Heart left ventricle (tissue), 13 donors: ENCODE results near the gene NKX2-3.

Source experiments
- POLR2A ChIP-seq, 2 donors: fragments of 450-650 bp; IDR thresholded peaks; one replicate each; pipeline ENCODE4 v1.6.1; 2017; ENCODE audit warnings: antibody characterized with exemption in 2 of 2, mild to moderate bottlenecking in 2 of 2, moderate library complexity in 2 of 2
- TF ChIP-seq, protein P1 (sequence below), 12 donors: fragments of 200-600 bp; sonication (generic) in 4 of 12; IDR thresholded peaks; one replicate each; pipeline versions ENCODE4 v1.5.0 to v1.8.0; 2018 to 2022; ENCODE audit warnings: antibody characterized with exemption in 12 of 12, mild to moderate bottlenecking in 5 of 12
- donor health status: ischemic (EF 13 %, LVEDD 7.1; RV severe dilation, severe dysfunction).
- donor health status: DM: no; HTN: yes; CAD: no.
- donor health status: DM: no; HTN: no; CAD: no.
- donor health status: ischemic (EF 25% LVEDD 6.9; RV normal size, moderate dysfunction).
- donor health status: ischemic (EF 25% LVEDD 5.7; RV mildly dilated, moderate dysfunction).
- donor health status: ischemic (EF 35%, LVEDD 5.7; RV mildly dilated, moderate dysfunction).
- donor health status: nonischemic (EF 11% LVEDD 7.7; RV severe dilation, severe dysfunction).
- donor health status: DM: yes; HTN: yes; CAD: no.
- donor health status: PGD.
- donor health status: ischemic (EF 29% LVEDD 5.4; RV normal size, mild dysfunction).
- donor health status: nonischemic (EF 23%, LVEDD 6.1; RV moderate dilation, normal function).

DNA sequence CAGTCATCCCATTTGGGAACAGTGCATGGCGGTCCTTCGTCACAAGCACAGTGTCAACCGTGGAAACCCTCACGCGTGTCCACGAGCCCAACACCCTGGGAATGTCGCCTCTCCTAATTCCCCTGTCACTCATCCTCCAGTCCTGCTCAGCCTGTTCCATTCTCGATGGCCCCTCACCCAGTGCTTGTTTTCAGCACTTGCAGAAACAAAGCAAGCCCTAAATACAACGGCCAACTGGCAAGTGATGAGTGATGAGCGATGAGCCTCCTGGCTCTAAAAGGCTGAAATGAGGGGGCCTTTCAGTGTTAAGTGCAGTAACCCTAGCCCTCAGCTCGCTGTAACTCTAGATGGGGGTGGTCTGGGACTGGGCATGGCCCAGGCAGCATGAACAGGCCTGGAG lies 22.6 kb downstream of the NKX2-3 start:
- TF ChIP-seq, protein P1, sequence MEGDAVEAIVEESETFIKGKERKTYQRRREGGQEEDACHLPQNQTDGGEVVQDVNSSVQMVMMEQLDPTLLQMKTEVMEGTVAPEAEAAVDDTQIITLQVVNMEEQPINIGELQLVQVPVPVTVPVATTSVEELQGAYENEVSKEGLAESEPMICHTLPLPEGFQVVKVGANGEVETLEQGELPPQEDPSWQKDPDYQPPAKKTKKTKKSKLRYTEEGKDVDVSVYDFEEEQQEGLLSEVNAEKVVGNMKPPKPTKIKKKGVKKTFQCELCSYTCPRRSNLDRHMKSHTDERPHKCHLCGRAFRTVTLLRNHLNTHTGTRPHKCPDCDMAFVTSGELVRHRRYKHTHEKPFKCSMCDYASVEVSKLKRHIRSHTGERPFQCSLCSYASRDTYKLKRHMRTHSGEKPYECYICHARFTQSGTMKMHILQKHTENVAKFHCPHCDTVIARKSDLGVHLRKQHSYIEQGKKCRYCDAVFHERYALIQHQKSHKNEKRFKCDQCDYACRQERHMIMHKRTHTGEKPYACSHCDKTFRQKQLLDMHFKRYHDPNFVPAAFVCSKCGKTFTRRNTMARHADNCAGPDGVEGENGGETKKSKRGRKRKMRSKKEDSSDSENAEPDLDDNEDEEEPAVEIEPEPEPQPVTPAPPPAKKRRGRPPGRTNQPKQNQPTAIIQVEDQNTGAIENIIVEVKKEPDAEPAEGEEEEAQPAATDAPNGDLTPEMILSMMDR (IDR thresholded peaks at IDR 0.05): no peak
- no peak for TF ChIP-seq POLR2A (IDR thresholded peaks at IDR 0.05)
